HG03354 (cell line): ENCODE measurements around the gene MYH7B.

ENCODE experiments used
- ATAC-seq: cut with Tn5 transposase; IDR thresholded peaks from one replicate; pipeline ENCODE4 v1.9.1; 2021; ENCODE audit warnings: mild to moderate bottlenecking; ENCODE audit not compliant: unreplicated experiment, poor library complexity, severe bottlenecking

Gene MYH7B

GRCh38 chr20:34943808-34944567, 11.7 kb upstream of the MYH7B start:
- ATAC-seq = no peak

GRCh38 chr20:34945315-34946077, 10.2 kb upstream of the MYH7B start:
- no peak for ATAC-seq

GRCh38 chr20:34946661-34947060, 9.0 kb upstream of the MYH7B start:
- no peak for ATAC-seq

GRCh38 chr20:34947336-34947735, 8.3 kb upstream of the MYH7B start:
- no peak for ATAC-seq

- ATAC-seq = no peak
Observed at GRCh38 chr20:34948030-34948429, 7.6 kb upstream of the MYH7B start.

- no peak for ATAC-seq
Observed at GRCh38 chr20:34949120-34949519, 6.5 kb upstream of the MYH7B start.

- ATAC-seq = no peak
Observed at GRCh38 chr20:34951252-34951651, 4.4 kb upstream of the MYH7B start.

GRCh38 chr20:34951652-34952051, 4.0 kb upstream of the MYH7B start:
- ATAC-seq = no peak

GRCh38 chr20:34952671-34953070, 3.0 kb upstream of the MYH7B start:
- ATAC-seq = no peak

- ATAC-seq = no peak
Observed at GRCh38 chr20:34953960-34954359, 1.7 kb upstream of the MYH7B start.

- ATAC-seq = no peak
Observed at GRCh38 chr20:34954904-34955230, 801 bp upstream of the MYH7B start.

- ATAC-seq = no peak
Observed at GRCh38 chr20:34956041-34956458, 382 bp downstream of the MYH7B start.

- no peak for ATAC-seq
Observed at GRCh38 chr20:34956751-34957472, 1.2 kb downstream of the MYH7B start.

- no peak for ATAC-seq
Observed at GRCh38 chr20:34964486-34964885, 8.8 kb downstream of the MYH7B start.

GRCh38 chr20:34965051-34965450, 9.4 kb downstream of the MYH7B start:
- ATAC-seq = no peak

- no peak for ATAC-seq
Observed at GRCh38 chr20:34967421-34967820, 11.8 kb downstream of the MYH7B start.

GRCh38 chr20:34968042-34968775, 12.5 kb downstream of the MYH7B start:
- no peak for ATAC-seq

- ATAC-seq = no peak
Observed at GRCh38 chr20:34970193-34970840, 14.6 kb downstream of the MYH7B start.

GRCh38 chr20:34970846-34971560, 15.3 kb downstream of the MYH7B start:
- no peak for ATAC-seq
